ENCODE data around the gene OR1I1. TPM values are rescaled to one million over a fixed set of nuclear protein-coding genes. Genes with fewer than 3 reads are reported as not detected.

OR1I1 gene
- total and polyA plus RNA-seq, 2 of the 4 experiments (the other 2 are of a cell fraction), result not detected

DNA sequence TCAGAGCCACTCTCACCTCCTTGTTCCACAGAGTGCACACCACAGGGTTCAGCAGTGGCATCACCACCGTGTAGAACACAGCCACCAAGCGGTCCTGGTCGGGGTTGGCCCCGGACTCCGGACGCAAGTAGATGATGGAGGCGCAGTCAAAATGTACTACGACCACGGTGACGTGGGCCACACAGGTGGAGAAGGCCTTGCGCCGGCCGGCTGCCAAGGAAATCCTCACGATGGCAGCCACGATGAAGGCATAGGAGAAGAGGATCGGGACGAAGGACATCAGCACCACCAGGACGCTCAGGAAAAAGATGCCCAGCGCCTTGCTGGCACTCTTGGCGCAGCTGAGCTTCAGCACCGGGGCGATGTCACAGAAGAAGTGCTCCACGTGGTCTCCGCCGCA lies 59.1 kb downstream of the OR1I1 start:
- Histone ChIP-seq H3K4ac (ENCODE audit: low read depth, low read length) (peak overlapping the region; percentile 15; the same call in 1 of the 2 replicates), H2AK9ac (replicated peaks; ENCODE audit: low read depth, low read length, poor library complexity) (no peak overlapping the region), H3K9me1 (ENCODE audit: insufficient read depth, low read length) (0 out of 2 replicates have a peak, but pooled peaks cover 2% of the 10 kb centered on the region), H4K8ac (ENCODE audit: low read depth in 2 of 2, low read length in 2 of 2) (no peak overlapping the region), H2BK20ac (ENCODE audit: low read depth, low read length) (no peak overlapping the region), H3K4me1 (ENCODE audit: control insufficient read depth, insufficient read depth, low read length) (peaks cover 9% of the 10 kb centered on the region), H2BK15ac (ENCODE audit: low read depth, low read length) (no peak overlapping the region), H3K4me2 (ENCODE audit: low read depth, low read length) (no peak overlapping the region), H3K27me3 (ENCODE audit: control insufficient read depth, insufficient read depth, low read length) (no peaks in the 10 kb centered on the region), H3K23ac (ENCODE audit: low read depth, low read length) (no peak overlapping the region), H3K9ac (ENCODE audit: low read depth, low read length) (no peak overlapping the region), H3K4me3 (ENCODE audit: insufficient read depth, low read depth, low read length) (no peak overlapping the region), H3K56ac (ENCODE audit: extremely low read depth, insufficient read depth, low read length) (no peak overlapping the region), H4K91ac (ENCODE audit: insufficient read depth, low read depth, low read length) (0 out of 2 replicates have a peak overlapping the region, but pooled peaks have one; percentile 12), H3K27ac (ENCODE audit: insufficient read depth, low read length) (no peak overlapping the region), H3K36me3 (ENCODE audit: control insufficient read depth, insufficient read depth, low read length) (no peaks in the 10 kb centered on the region), H3K14ac (replicated peaks; ENCODE audit: low read depth, low read length) (no peak overlapping the region), H2BK120ac (ENCODE audit: low read depth, low read length) (no peak overlapping the region), H4K5ac (ENCODE audit: low read depth, low read length) (no peak overlapping the region), H2AK5ac (ENCODE audit: low read depth, low read length) (no peak overlapping the region; the same call in 1 of the 2 replicates), H2AFZ (replicated peaks; ENCODE audit: low read length, poor library complexity) (no peak overlapping the region), H4K20me1 (ENCODE audit: insufficient read depth, low read length) (no peaks in the 10 kb centered on the region), H3K18ac (ENCODE audit: low read depth, low read length) (no peak overlapping the region), H3K9me3 (ENCODE audit: control insufficient read depth, insufficient read depth, low read length) (peaks cover 15% of the 10 kb centered on the region), H3K79me1 (ENCODE audit: low read depth in 1 of 2, low read length in 2 of 2) (no peaks in the 10 kb centered on the region), H2BK5ac (ENCODE audit: low read depth, low read length, poor library complexity, severe bottlenecking) (no peak overlapping the region)
- ATAC-seq (ENCODE audit: low read depth) (no peak), DNase-seq (no peak)
- intact Hi-C loops (cut with micrococcal nuclease), result no loop called here
- no peak for TF ChIP-seq CEBPB (IDR thresholded peaks at IDR 0.05; ENCODE audit: low read depth, low read length)
- TF ChIP-seq, protein P1, sequence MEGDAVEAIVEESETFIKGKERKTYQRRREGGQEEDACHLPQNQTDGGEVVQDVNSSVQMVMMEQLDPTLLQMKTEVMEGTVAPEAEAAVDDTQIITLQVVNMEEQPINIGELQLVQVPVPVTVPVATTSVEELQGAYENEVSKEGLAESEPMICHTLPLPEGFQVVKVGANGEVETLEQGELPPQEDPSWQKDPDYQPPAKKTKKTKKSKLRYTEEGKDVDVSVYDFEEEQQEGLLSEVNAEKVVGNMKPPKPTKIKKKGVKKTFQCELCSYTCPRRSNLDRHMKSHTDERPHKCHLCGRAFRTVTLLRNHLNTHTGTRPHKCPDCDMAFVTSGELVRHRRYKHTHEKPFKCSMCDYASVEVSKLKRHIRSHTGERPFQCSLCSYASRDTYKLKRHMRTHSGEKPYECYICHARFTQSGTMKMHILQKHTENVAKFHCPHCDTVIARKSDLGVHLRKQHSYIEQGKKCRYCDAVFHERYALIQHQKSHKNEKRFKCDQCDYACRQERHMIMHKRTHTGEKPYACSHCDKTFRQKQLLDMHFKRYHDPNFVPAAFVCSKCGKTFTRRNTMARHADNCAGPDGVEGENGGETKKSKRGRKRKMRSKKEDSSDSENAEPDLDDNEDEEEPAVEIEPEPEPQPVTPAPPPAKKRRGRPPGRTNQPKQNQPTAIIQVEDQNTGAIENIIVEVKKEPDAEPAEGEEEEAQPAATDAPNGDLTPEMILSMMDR (conservative IDR thresholded peaks at IDR 0.05; ENCODE audit: low read depth, low read length), result no peak
- no peak for TF ChIP-seq MXI1 (IDR thresholded peaks at IDR 0.05; ENCODE audit: borderline replicate concordance, low read depth, low read length)
- no peak for TF ChIP-seq FOS (IDR thresholded peaks at IDR 0.05; ENCODE audit: low read depth, low read length)
- TF ChIP-seq MAFK (IDR thresholded peaks at IDR 0.05; ENCODE audit: low read depth, low read length), result no peak
- TF ChIP-seq RAD21 (IDR thresholded peaks at IDR 0.05; ENCODE audit: low read length), result no peak
- no peak for TF ChIP-seq RCOR1 (IDR thresholded peaks at IDR 0.05; ENCODE audit: insufficient replicate concordance, low read length)
- no peak for TF ChIP-seq BHLHE40 (IDR thresholded peaks at IDR 0.05; ENCODE audit: low read depth, low read length)
- no peak for TF ChIP-seq MAZ (IDR thresholded peaks at IDR 0.05; ENCODE audit: borderline replicate concordance, low read depth, low read length)
- ChIA-PET CTCF (no interaction called here), POLR2A (ENCODE audit: unreplicated experiment) (no interaction called here)
- dilution Hi-C loops (cut with HindIII; ENCODE audit: low sequenced_read_pairs, unreplicated experiment), result no loop called here
- in situ Hi-C loops (cut with MboI; ENCODE audit: low sequenced_read_pairs), result no loop called here
- no TSS peak for BruUV-seq (replicated peaks)
- WGBS, 2 experiments (ENCODE audit: extremely low coverage in 2 of 2, insufficient read length in 1 of 2), result 97% methylated on average over 17 of the region's 25 CpGs; no CpG with 5 or more reads in 1 of the 2 experiments

All from IMR-90 (cell line).